ENCODE results near the gene PECR. TPM values are rescaled to one million over a fixed set of nuclear protein-coding genes. Genes with fewer than 3 reads are reported as not detected.
A peak's percentile ranks its signal among the peaks of the same experiment; 100 is the strongest.

The PECR gene
- total and polyA plus RNA-seq, 9 of the 15 experiments (the other 6 are each of a cell fraction or from before 2014, with no cell fraction given) = 1.1 to 10.3 (median 8.2) TPM

GRCh38 chr2:216030216-216030615, 51.4 kb downstream of the PECR start (continued):
- TF ChIP-seq ADNP (tag; IDR thresholded peaks at IDR 0.05) = no peak

DNA sequence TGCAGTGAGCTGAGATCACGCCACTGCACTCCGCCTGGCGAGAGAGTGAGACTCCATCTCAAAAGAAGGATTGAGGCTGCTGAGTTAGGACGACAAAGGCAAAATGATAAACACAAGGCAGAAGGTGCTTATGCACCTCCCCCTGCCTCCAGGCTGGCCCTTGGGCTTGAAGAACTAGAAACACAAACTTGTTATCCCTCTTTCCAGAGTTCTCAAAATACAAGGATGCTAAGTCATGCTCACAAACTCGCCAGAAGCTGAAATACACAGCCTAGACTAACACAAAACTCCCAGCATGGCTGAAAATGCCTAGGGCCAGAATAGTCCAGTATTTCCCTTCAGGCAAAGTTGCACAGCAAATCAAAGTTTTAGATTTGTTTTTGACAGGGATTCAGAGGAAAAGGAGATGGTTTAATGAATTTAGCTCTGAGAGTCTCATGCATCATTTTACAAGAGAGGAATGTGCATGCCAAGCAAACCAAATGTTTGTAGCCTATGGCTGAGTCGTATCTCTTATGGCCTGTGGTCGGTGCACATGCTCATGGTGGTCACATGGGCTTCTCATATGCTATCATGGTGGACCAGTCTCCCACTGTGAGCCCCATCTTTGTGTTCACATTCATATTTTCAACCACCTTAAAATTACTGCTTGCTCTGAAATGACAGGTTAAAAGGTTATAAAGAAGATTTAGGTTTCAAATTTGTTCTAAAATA, 52.0 kb downstream of the PECR start:
- Histone ChIP-seq H3K4me3 (no peak overlapping the region), H2AFZ (ENCODE audit: low read depth, low read length) (no peak overlapping the region), H3K9me1 (ENCODE audit: control insufficient read depth, insufficient read depth, low read length) (no peaks in the 10 kb centered on the region), H3K4me2 (ENCODE audit: insufficient read depth, low read length) (no peak overlapping the region), H3K79me2 (ENCODE audit: control insufficient read depth, insufficient read depth, low read length) (no peaks in the 10 kb centered on the region), H3K27ac (ENCODE audit: extremely low read depth, low read depth, low read length) (no peak overlapping the region), H3K27me3 (ENCODE audit: control insufficient read depth in 2 of 2, insufficient read depth in 2 of 2, low read length in 2 of 2) (no peaks in the 10 kb centered on the region), H3K36me3 (ENCODE audit: control insufficient read depth, insufficient read depth, low read length) (no peaks in the 10 kb centered on the region), H3K9me3 (replicated peaks; ENCODE audit: control insufficient read depth, insufficient read depth, low read depth, low read length) (no peaks in the 10 kb centered on the region), H3K4me1 (replicated peaks in 1 of 2; ENCODE audit: control insufficient read depth in 2 of 2, insufficient read depth in 2 of 2, low read length in 2 of 2) (no peaks in the 10 kb centered on the region; a peak in 2 of 5 replicates), H4K20me1 (replicated peaks; ENCODE audit: control insufficient read depth, insufficient read depth, low read length) (no peaks in the 10 kb centered on the region), H3K9ac (ENCODE audit: insufficient read depth in 1 of 2, low read depth in 2 of 2, low read length in 2 of 2) (no peak overlapping the region)
- ATAC-seq (peak; percentile 51; the same call in 1 of the 3 replicates), FAIRE-seq (no peak), DNase-seq (ENCODE audit: extremely low read depth in 1 of 4, low spot score in 3 of 4) (no peak)
- in situ Hi-C loops (cut with MboI) = loop anchor here (10.0 kb wide), 1 partner anchor 635 kb away; no protein-coding TSS in a partner anchor
- CTCF ChIA-PET (ENCODE audit: low intra/inter-chr PET ratio) = no interaction called here
- POLR2A ChIA-PET = no interaction called here
- no TSS peak for BruUV-seq (replicated peaks)
- intact Hi-C loops (cut with micrococcal nuclease) = loop anchor here (5.0 kb wide), 1 partner anchor 78 kb away; the partner anchor contains the start of gene XRCC5
- 48% methylated on average over 7 of the region's 7 CpGs for WGBS (ENCODE audit: insufficient coverage, low coverage, missing lambda C conversion rate)
- TF ChIP-seq LARP7 (IDR thresholded peaks at IDR 0.05) = no peak
- no peak for TF ChIP-seq HDAC2 (IDR thresholded peaks at IDR 0.05)
- no peak for TF ChIP-seq FOXK1 (CRISPR knock-in tag; IDR thresholded peaks at IDR 0.05; ENCODE audit: borderline replicate concordance)
- no peak for TF ChIP-seq ZNF174 (CRISPR knock-in tag; IDR thresholded peaks at IDR 0.05)
- TF ChIP-seq HOXB6 (CRISPR knock-in tag; IDR thresholded peaks at IDR 0.05; ENCODE audit: borderline replicate concordance) = no peak
- no peak for TF ChIP-seq KAT2B (IDR thresholded peaks at IDR 0.05; ENCODE audit: low read depth, low read length)
- no peak for TF ChIP-seq EHMT2 (IDR thresholded peaks at IDR 0.05)
- no peak for TF ChIP-seq MAFF (IDR thresholded peaks at IDR 0.05; ENCODE audit: low read length)
- TF ChIP-seq FOXP4 (CRISPR knock-in tag; IDR thresholded peaks at IDR 0.05; ENCODE audit: borderline replicate concordance) = no peak
- TF ChIP-seq ZNF12 (CRISPR knock-in tag; IDR thresholded peaks at IDR 0.05) = no peak
- no peak for TF ChIP-seq RFX7 (CRISPR knock-in tag; IDR thresholded peaks at IDR 0.05)
- TF ChIP-seq ARID1B (IDR thresholded peaks at IDR 0.05) = no peak
- TF ChIP-seq SMARCC2 (IDR thresholded peaks at IDR 0.05; ENCODE audit: low read depth) = no peak
- TF ChIP-seq BRD4 (IDR thresholded peaks at IDR 0.05) = no peak
- no peak for TF ChIP-seq TRIM24 (IDR thresholded peaks at IDR 0.05)
- no peak for TF ChIP-seq ZFP36 (IDR thresholded peaks at IDR 0.05; ENCODE audit: low read depth, low read length, partially characterized antibody)
- TF ChIP-seq, protein P1, sequence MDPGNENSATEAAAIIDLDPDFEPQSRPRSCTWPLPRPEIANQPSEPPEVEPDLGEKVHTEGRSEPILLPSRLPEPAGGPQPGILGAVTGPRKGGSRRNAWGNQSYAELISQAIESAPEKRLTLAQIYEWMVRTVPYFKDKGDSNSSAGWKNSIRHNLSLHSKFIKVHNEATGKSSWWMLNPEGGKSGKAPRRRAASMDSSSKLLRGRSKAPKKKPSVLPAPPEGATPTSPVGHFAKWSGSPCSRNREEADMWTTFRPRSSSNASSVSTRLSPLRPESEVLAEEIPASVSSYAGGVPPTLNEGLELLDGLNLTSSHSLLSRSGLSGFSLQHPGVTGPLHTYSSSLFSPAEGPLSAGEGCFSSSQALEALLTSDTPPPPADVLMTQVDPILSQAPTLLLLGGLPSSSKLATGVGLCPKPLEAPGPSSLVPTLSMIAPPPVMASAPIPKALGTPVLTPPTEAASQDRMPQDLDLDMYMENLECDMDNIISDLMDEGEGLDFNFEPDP (CRISPR knock-in tag; IDR thresholded peaks at IDR 0.05) = no peak
- no peak for TF ChIP-seq BRCA1 (IDR thresholded peaks at IDR 0.05)
- no peak for TF ChIP-seq BRCA1 (CRISPR knock-in tag; IDR thresholded peaks at IDR 0.05)
- TF ChIP-seq CBFA2T2 (conservative IDR thresholded peaks at IDR 0.05) = no peak
- no peak for TF ChIP-seq SAFB (IDR thresholded peaks at IDR 0.05; ENCODE audit: borderline replicate concordance, low read depth, low read length)
